ENCODE results near the gene UST.
"Not testable (repeated sequence)": the region's sequence is repeated elsewhere in the genome, so short reads cannot be mapped to it uniquely, and the experiment has no call there.

Gene UST

GRCh38 chr6:148842296-148843019, 95.6 kb downstream of the UST start:
- DNase-seq, result no peak

DNA sequence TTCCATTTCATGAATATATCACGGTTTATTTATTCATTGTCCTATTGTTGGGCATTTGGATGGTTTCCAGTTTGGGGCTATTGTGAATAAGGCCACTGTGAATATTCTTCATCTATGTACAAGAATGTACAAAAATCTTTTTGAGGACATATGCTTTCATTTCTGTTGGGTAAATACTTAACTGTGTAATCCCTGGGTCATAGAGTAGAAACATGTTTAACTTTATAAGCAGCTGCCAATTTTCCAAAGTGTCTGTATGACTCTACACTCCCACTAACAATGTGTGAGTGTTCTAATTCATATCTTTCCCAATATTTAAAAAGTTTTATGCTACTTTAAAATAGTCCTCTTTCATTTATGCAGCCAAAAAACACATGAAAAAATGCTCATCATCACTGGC, 98.6 kb downstream of the UST start:
- DNase-seq, result no peak

GRCh38 chr6:148846778-148847761, 100.2 kb downstream of the UST start:
- no peak for DNase-seq

- no peak for DNase-seq
Observed at GRCh38 chr6:148848915-148849314, 102.1 kb downstream of the UST start.

DNA sequence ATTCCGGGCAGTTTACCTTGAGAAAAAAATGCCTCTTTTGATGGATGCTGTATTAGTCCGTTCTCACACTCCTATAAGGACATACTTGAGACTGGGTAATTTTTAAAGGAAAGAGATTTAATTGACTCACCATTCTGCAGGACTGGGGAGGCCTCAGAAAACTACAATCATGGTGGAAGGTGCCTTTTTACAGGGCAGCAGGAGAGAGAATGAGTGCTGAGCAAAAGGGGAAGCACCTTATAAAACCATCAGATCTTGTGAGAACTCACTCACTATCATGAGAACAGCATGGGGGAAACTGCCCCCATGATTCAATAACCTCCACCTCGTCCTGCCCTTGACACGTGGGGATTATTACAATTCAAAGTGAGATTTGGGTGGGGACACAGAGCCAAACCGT, 102.6 kb downstream of the UST start:
- not testable (repeated sequence) for DNase-seq

DNA sequence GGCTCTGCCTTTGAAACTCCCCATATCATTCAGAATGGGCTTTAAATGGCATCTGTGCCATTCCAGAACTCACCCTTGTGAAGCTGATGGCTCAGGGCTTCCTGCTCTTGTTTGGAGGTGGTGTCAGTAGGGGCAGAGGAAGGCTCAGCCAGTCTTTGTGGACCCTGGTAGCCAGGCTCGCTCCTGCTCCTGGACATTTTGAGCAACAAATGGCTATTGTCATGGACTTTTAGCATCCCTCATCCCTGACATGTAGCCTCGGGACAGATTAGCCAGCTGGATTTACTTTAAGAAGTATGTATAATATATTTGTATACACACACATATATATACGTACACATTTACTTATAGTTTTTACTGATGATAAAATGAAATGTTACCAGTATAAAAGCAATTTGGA, 104.1 kb downstream of the UST start:
- DNase-seq, result no peak

DNA sequence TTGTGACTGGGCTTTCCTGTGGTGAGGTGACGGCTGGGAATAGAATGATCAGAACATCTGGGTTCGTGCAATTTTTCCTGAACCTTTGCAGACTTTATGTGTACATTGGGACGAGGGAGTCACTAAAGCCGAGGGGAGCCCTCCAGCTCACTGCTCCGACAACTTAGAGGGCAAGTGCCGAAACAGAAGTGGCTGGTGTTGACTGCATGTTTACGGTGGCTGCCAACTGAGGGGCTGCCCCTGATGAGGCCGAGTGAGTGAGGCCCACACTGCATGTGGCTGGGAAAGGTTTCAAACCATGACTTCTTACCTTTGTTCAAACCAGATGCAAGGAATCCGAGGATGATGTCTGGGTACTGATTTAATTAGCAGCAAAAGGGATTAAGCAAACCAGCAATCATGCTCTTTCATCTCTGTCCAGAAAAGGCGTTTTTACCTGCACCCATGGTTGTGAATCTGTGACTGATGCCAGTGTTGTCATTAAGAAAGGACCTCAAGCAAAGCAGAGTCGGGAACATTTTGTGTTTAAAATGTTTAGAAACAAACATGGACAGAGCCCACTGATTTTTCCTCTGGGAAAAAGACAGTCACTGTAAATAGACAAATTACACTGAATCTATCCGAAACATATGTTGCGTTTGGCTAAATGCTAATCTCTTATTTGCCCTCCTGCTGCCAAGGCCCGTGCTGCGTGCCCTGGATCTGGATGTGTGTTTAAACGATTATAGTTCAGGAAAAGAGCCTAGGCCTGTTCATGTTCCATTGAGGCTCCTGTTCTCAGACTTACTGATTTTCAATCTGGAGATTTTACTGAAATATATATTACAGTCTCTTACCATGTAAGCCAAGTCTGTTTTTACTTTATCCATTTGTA, 105.1 kb downstream of the UST start:
- DNase-seq, result no peak

DNA sequence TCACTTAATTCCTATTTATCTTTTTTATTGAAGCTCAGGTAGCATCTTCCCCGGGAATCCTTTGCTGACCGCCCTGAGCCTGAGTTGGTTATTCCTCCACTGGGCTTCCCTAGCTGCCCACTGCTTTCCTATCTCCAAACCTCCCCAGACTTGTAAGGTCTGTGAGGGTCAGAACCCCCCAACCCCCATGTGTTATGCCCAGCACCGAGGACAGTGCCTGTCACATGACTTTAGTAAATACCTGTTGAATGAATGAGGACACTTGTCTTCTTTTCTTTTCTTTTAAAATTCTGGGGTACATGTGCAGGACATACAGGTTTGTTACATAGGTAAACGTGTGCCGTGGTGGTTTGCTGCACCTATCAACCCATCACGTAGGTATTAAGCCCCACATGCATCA, 105.9 kb downstream of the UST start:
- DNase-seq, result no peak

DNA sequence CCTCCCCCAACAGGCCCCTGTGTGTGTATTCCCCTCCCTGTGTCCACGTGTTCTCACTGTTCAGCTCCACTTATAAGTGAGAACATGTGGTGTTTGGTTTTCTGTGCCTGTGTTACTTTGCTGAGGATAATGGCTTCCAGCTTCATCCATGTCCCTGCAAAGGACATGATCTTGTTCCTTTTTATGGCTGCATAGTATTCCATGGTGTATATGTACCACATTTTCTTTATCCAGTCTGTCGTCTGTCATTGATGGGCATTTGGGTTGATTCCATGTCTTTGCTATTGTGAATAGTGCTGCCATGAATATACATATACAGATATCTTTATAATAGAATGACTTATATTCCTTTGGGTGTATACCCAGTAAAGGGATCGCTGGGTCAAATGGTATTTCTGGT, 106.3 kb downstream of the UST start:
- not testable (repeated sequence) for DNase-seq

DNA sequence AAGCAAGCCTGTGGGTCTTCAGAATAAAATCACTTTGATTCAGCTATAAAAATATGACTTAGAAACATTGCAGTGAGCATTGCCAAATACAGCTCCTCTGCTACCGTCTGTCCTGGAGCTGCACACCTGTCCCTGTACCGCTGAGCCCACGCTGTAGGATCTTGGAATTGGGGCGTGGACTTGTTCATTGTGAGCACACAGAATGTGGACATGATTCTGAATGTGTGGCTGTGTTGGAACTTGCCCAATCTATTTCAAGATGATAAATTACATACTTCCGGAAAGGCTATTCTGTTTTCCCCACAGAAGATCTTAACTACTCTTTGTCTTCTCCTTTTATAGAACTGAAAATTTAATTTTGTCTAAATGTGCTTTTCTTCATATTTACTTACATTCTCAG, 107.3 kb downstream of the UST start:
- peak; percentile 94 for DNase-seq

DNA sequence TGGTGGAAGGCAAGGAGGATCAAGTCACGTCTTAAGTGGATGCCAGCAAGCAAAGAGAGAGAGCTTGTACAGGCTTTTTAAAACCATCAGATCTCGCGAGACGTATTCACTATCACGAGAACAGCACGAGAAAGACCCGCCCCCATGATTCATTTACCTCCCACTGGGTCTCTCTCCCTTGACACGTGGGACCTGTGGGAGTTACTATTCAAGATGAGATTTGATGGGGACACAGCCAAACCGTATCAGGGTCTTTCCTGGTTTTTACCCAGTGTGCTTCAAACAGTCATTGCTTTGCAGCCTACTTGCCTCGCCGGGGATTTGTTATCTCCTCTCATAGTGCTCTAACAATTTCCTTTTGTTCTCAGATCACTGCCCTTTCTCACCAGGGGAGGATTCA, 108.2 kb downstream of the UST start:
- peak; percentile 97 for DNase-seq

DNA sequence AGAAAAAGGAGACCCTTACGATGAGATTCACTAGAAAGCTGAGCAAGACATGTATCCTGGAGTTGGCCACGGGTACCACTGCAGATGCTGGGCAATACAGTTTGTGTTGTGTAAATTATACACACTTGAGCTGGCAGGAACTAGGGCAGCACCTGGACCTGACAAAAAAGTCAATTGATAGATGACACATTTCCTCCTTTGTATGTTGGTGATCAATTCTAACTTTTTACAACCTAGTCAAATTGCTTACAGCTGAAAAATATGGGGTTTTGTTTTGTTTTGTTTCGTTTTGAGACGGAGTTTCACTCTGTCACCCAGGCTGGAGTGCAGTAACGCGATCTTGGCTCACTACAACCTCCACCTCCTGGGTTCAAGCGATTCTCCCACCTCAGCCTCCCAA, 108.9 kb downstream of the UST start:
- peak; percentile 54 for DNase-seq

DNA sequence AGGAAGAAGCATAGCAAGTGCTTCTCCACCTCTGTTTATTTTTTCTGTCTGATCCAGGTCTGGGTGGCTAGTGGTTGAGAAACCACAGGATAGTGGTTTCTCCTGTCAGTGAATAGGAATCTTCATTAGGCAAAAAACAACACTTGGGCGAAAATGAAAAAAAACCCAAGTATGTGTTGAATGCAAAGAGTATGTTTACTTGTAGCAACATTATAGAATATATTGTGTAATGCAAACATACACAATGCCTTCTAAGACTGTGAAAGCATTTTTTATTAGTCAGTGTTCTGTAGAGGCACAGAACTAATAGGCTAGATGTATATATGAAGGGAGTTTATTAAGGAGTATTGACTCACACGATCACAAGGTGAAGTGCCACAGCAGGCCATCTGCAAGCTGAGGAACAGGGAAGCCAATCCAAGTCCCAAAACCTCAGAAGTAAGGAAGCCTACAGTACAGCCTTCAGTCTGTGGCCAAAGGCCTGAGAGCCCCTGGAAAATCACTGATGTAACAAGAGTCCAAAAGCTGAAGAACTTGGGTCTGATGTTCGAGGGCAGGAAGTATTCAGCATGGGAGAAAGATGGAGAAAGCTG, 111.1 kb downstream of the UST start:
- no peak for DNase-seq

GRCh38 chr6:148864132-148864531, 117.3 kb downstream of the UST start:
- not testable (repeated sequence) for DNase-seq

- DNase-seq, result peak; percentile 83
Observed at GRCh38 chr6:148864941-148865340, 118.1 kb downstream of the UST start.

DNA sequence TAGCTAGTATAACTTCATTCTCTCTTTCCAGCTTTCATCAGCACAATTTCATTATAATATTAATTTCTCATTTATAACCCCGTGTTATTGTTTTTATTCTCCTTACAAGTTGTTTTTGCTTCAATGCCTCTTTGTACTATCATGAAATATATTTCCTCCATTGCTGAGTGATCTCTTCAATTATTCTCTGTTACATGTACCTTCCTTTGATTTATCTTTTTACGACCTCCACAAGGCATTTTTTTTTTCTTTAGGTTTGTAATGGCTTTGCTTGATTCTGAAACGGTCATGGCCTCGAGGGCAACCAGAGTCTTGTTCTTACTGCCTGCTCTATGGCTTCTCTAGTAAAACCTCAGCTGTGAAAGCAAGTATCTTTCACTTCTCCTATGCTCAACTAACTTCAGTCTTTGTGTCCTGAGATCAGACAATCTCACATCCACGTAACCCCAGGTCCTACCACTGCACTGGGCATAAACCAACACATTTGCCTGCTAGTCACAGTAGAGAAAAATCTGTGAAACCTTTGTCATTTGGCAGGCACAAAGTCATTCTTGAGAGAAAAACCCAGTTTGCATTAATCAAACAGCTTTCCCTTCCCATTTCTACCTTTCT, 119.9 kb downstream of the UST start:
- no peak for DNase-seq

GRCh38 chr6:148867862-148868261, 121.0 kb downstream of the UST start:
- DNase-seq, result no peak

DNA sequence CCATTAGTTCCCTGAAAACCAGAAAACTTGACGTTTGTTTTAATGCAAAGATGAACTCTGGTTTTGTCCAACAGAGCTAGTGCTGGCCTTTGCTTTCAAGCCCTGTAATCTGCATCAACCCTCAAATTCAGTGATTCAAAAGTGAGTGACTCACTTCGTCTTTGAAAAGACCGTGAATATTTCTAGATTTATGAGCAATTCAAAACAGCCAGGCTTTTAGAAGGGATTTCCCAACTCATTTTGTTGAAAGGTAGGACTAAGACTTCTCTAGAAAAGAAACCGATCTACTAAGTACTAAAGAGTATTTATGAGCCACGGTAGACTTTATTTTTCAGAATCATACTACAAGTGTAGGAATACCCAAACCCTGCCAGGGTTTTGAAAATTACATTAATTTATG, 121.5 kb downstream of the UST start:
- no peak for DNase-seq

- no peak for DNase-seq
Observed at GRCh38 chr6:148868901-148869300, 122.1 kb downstream of the UST start.

DNA sequence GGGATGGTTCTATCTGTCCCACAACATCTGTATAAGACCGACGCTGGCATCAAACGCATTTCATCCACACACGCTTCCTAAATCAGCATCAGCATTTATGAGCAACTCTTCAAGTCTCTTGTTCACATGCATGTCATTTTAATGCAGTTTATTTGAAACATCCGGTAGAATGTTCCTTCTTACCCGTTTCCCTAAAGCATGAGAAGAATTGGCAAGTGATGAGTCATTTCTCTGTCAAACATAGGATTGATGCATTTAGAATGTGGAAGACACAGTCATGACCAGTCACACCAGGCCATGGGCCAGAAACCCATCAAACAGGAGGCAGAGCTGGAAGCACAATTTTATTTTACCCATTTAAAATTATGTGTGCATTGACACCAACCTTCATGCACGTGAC, 122.8 kb downstream of the UST start:
- DNase-seq, result no peak

DNA sequence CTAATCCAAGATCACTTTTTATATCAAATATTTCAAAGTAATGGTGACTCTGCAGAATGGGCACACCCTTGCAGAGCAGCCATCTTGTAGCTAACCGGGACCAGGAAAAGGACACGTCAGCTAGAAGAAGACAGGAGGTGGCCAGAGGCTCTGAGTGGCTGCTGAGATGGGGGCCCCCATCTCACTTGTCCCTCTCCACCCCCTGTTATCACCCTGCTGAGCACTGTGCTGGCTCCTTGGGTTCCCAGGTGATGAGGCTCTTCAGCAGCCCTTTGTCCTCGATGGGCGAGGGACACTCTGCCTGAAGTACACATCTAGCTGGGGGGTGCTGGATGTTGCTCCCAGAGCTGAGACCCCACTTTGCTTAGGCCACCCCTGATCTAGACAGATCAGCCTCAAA, 126.3 kb downstream of the UST start:
- no peak for DNase-seq

GRCh38 chr6:148873868-148874267, 127.0 kb downstream of the UST start:
- peak; percentile 78 for DNase-seq

Data from NCI-H146 (cell line).